B cell (primary cell): ENCODE measurements around the gene NRXN2. TPM values are rescaled to one million over a fixed set of nuclear protein-coding genes. Genes with fewer than 3 reads are reported as not detected.

Experiments used
- ATAC-seq: fragments of 200-7000 bp; cut with Tn5 transposase; one replicate; pipeline ENCODE4 v1.10.0; 2021; ENCODE audit warnings: low read depth, mild to moderate bottlenecking, moderate number of reproducible peaks, moderate library complexity
- CTCF ChIA-PET: fragments of 350-600 bp; sonication (Branson Sonifier 250); formaldehyde crosslinking; loops from one replicate; lab custom pipeline; 2021; ENCODE audit warnings: antibody characterized with exemption, inconsistent platforms; lab: Charles Lee
- POLR2A ChIA-PET: fragments of 350-600 bp; sonication (Branson Sonifier 250); formaldehyde crosslinking; loops from one replicate; lab custom pipeline; 2021; ENCODE audit warnings: antibody characterized with exemption; lab: Charles Lee
- DNase-seq: peaks from one replicate; pipeline ENCODE4 v3.0.0; 2013
- H2AFZ ChIP-seq: 2 replicates; pipeline ENCODE4 v1.6.1; 2012; ENCODE audit warnings: mild to moderate bottlenecking, low read depth, low read length; ENCODE audit not compliant: insufficient read depth, poor library complexity, severe bottlenecking
- H3K27ac ChIP-seq, 2 donors: 1 replicate in 1 of 2; 2 replicates in 1 of 2; pipeline ENCODE4 v1.5.1; 2012 to 2013; ENCODE audit warnings: low read length in 2 of 2, mild to moderate bottlenecking in 2 of 2, moderate library complexity in 1 of 2
- H3K27me3 ChIP-seq, 4 experiments: fragments of 200-600 bp in 1 of 4; sonication (generic) in 1 of 4; replicated peaks in 1 of 4; 1 replicate in 2 of 4; 2 replicates in 2 of 4; pipeline versions ENCODE4 v1.6.1 to v1.7.0; 2013 to 2016; ENCODE audit warnings: low read length in 3 of 4, mild to moderate bottlenecking in 2 of 4, mixed read lengths in 1 of 4, moderate library complexity in 1 of 4; ENCODE audit not compliant: insufficient read depth in 4 of 4, control insufficient read depth in 3 of 4; ENCODE audit errors: control extremely low read depth in 1 of 4
- H3K36me3 ChIP-seq, 2 experiments: replicated peaks in 1 of 2; 1 replicate in 1 of 2; 2 replicates in 1 of 2; pipeline versions ENCODE4 v1.6.1 to v1.7.1; 2013; ENCODE audit warnings: low read length in 1 of 2; ENCODE audit not compliant: insufficient read depth in 2 of 2, control insufficient read depth in 1 of 2; ENCODE audit errors: control extremely low read depth in 1 of 2, extremely low read depth in 1 of 2
- H3K4me1 ChIP-seq, 2 donors: fragments of 200-600 bp in 1 of 2; sonication (generic) in 1 of 2; 1 replicate in 1 of 2; 2 replicates in 1 of 2; pipeline versions ENCODE4 v1.5.1 to v1.6.1; 2013 to 2017; ENCODE audit warnings: low read length in 2 of 2; ENCODE audit not compliant: control insufficient read depth in 2 of 2, insufficient read depth in 2 of 2
- H3K4me2 ChIP-seq: replicated peaks from 2 replicates; pipeline ENCODE3; 2012; ENCODE audit warnings: mild to moderate bottlenecking, low read depth, low read length; ENCODE audit not compliant: poor library complexity, severe bottlenecking
- H3K4me3 ChIP-seq, 5 experiments: fragments of 200-600 bp in 1 of 5; sonication (generic) in 1 of 5; 1 replicate in 3 of 5; 2 replicates in 2 of 5; pipeline versions ENCODE4 v1.5.1 to v1.7.0; 2011 to 2016; ENCODE audit warnings: low read length in 4 of 5, mild to moderate bottlenecking in 4 of 5, low read depth in 2 of 5, control low read depth in 1 of 5, moderate library complexity in 1 of 5; ENCODE audit not compliant: insufficient read depth in 1 of 5; ENCODE audit errors: control extremely low read depth in 1 of 5, extremely low read depth in 1 of 5
- H3K79me2 ChIP-seq: fragments of 200-600 bp; sonication (generic); one replicate; pipeline ENCODE4 v1.6.0; 2016; ENCODE audit warnings: low read length; ENCODE audit not compliant: control insufficient read depth, insufficient read depth
- H3K9ac ChIP-seq: fragments of 200-600 bp; sonication (generic); 2 replicates; pipeline ENCODE4 v1.6.1; 2017; ENCODE audit warnings: mild to moderate bottlenecking, low read length, moderate library complexity
- H3K9me3 ChIP-seq, 3 donors: one replicate each; pipeline versions ENCODE4 v1.6.1 to v1.7.1; 2013; ENCODE audit warnings: low read length in 2 of 3; ENCODE audit not compliant: control insufficient read depth in 2 of 3, insufficient read depth in 1 of 3; ENCODE audit errors: control extremely low read depth in 1 of 3
- H4K20me1 ChIP-seq: 2 replicates; pipeline ENCODE4 v1.6.0; 2012; ENCODE audit warnings: mild to moderate bottlenecking, low read length; ENCODE audit not compliant: insufficient read depth, control insufficient read depth, poor library complexity, severe bottlenecking
- H3K27ac Mint-ChIP-seq: one replicate; pipeline ENCODE4 v1.8.0; 2021; ENCODE audit warnings: mixed read lengths
- H3K27me3 Mint-ChIP-seq: one replicate; pipeline ENCODE4 v1.8.0; 2021; ENCODE audit warnings: mixed read lengths
- H3K4me1 Mint-ChIP-seq: one replicate; pipeline ENCODE4 v1.8.0; 2021; ENCODE audit warnings: mixed read lengths
- H3K4me3 Mint-ChIP-seq: one replicate; pipeline ENCODE4 v1.8.0; 2021; ENCODE audit warnings: mixed read lengths
- H3K9me3 Mint-ChIP-seq: one replicate; pipeline ENCODE4 v1.8.0; 2022; ENCODE audit warnings: mixed read lengths; ENCODE audit not compliant: insufficient read depth
- EZH2 ChIP-seq: IDR thresholded peaks from 2 replicates; pipeline ENCODE4 v1.6.1; 2012; ENCODE audit warnings: borderline replicate concordance, low read depth, mild to moderate bottlenecking, moderate library complexity, low read length; ENCODE audit not compliant: insufficient read depth, poor library complexity, severe bottlenecking
- WGBS: methylation state at CpG from one replicate; pipeline ENCODE4 v1.1.5; 2013; ENCODE audit warnings: missing lambda C conversion rate; ENCODE audit not compliant: insufficient coverage; 5-methylcytosine and 5-hydroxymethylcytosine counted together
- intact Hi-C: fragments of 100-400 bp; cut with micrococcal nuclease; formaldehyde crosslinking; loops from one replicate; pipeline ENCODE4 v1.10.0; 2022
- polyA plus RNA-seq: library from polyadenylated mRNA; depleted of rRNA; stranded (reverse); fragments of >200 nt; gene quantifications from 2 replicates; pipeline ENCODE4 v1.2.3, GENCODE V29; 2012
- total RNA-seq, 2 donors: library from RNA; stranded (reverse); fragments of 120-200 nt in 1 of 2; gene quantifications; 1 replicate in 1 of 2; 2 replicates in 1 of 2; pipeline versions ENCODE4 v1.2.3 to v1.2.4, GENCODE V29; 2013 to 2022
- TF ChIP-seq, protein P1 (sequence below): fragments of 200-600 bp; IDR thresholded peaks from one replicate; pipeline ENCODE4 v1.8.0; 2022; ENCODE audit warnings: antibody characterized with exemption, mild to moderate bottlenecking

The NRXN2 gene
- total and polyA plus RNA-seq, 2 donors (not counting 1 experiment from before 2014, with no cell fraction given) = 0.01 to 0.52 TPM

DNA sequence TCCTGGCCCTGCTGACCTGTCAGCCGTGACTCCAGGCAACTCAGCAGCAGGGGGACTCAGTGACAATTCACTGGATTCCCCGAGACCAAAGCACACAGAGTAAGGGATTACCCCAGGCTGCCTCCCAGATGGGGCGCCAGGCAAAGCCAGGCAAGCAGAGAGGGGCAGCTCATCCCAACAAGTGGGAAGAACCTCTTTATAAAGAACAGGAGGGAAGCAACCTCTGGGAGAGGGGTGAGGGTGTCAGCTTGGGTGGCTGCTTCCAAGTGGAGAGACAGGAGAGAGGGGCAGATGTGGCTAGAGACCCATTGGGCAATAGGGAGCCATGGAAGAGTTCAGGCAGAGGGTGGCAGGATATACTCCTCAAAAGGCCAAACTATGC is 130.8 kb downstream of the NRXN2 start:
- 68% methylated on average over 2 of the region's 3 CpGs for WGBS
- Histone ChIP-seq H3K9ac (no peak overlapping the region), H2AFZ (no peak overlapping the region), H3K9me3 (peaks cover 0 to 23% (median 5%) of the 10 kb centered on the region in 3 donors), H3K27ac (no peak overlapping the region), H3K36me3 (no peaks in the 10 kb centered on the region), H3K4me2 (no peak overlapping the region), H3K27me3 (no peaks in the 10 kb centered on the region), H3K4me1 (no peaks in the 10 kb centered on the region), H3K79me2 (no peaks in the 10 kb centered on the region), H4K20me1 (no peaks in the 10 kb centered on the region), H3K4me3 (no peak overlapping the region)
- POLR2A ChIA-PET = no interaction called here
- no peak overlapping the region for H3K27ac Mint-ChIP-seq
- TF ChIP-seq, protein P1, sequence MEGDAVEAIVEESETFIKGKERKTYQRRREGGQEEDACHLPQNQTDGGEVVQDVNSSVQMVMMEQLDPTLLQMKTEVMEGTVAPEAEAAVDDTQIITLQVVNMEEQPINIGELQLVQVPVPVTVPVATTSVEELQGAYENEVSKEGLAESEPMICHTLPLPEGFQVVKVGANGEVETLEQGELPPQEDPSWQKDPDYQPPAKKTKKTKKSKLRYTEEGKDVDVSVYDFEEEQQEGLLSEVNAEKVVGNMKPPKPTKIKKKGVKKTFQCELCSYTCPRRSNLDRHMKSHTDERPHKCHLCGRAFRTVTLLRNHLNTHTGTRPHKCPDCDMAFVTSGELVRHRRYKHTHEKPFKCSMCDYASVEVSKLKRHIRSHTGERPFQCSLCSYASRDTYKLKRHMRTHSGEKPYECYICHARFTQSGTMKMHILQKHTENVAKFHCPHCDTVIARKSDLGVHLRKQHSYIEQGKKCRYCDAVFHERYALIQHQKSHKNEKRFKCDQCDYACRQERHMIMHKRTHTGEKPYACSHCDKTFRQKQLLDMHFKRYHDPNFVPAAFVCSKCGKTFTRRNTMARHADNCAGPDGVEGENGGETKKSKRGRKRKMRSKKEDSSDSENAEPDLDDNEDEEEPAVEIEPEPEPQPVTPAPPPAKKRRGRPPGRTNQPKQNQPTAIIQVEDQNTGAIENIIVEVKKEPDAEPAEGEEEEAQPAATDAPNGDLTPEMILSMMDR = no peak
- no peak for TF ChIP-seq EZH2
- ATAC-seq = no peak
- CTCF ChIA-PET = no interaction called here
- peaks cover 16% of the 10 kb centered on the region for H3K27me3 Mint-ChIP-seq
- intact Hi-C loops = no loop called here
- H3K9me3 Mint-ChIP-seq = peaks cover 10% of the 10 kb centered on the region
- no peak for DNase-seq
- no peak overlapping the region for H3K4me3 Mint-ChIP-seq
- H3K4me1 Mint-ChIP-seq = no peaks in the 10 kb centered on the region

- no peak for DNase-seq
- TF ChIP-seq EZH2 = no peak
- Histone ChIP-seq H3K36me3 (no peaks in the 10 kb centered on the region), H3K9ac (no peak overlapping the region), H3K4me3 (no peak overlapping the region), H3K79me2 (no peaks in the 10 kb centered on the region), H3K4me2 (no peak overlapping the region), H3K27ac (no peak overlapping the region), H2AFZ (no peak overlapping the region), H3K9me3 (peaks cover 0 to 25% (median 5%) of the 10 kb centered on the region in 3 donors), H3K4me1 (no peaks in the 10 kb centered on the region), H3K27me3 (no peaks in the 10 kb centered on the region), H4K20me1 (no peaks in the 10 kb centered on the region)
- 93% methylated on average over 35 of the region's 36 CpGs for WGBS
- no peak for ATAC-seq
- CTCF ChIA-PET = no interaction called here
- H3K27me3 Mint-ChIP-seq = peaks cover 16% of the 10 kb centered on the region
- POLR2A ChIA-PET = no interaction called here
- no peaks in the 10 kb centered on the region for H3K4me1 Mint-ChIP-seq
- H3K27ac Mint-ChIP-seq = no peak overlapping the region
- peaks cover 10% of the 10 kb centered on the region for H3K9me3 Mint-ChIP-seq
- H3K4me3 Mint-ChIP-seq = no peak overlapping the region
- intact Hi-C loops = no loop called here
Measured at GRCh38 chr11:64591257-64592233, 131.5 kb downstream of the NRXN2 start.
